ENCODE results near the gene CCDC196.
"Not testable (repeated sequence)": the region's sequence is repeated elsewhere in the genome, so short reads cannot be mapped to it uniquely, and the experiment has no call there.

Gene CCDC196

GRCh38 chr14:66508846-66509621 is 22.9 kb downstream of the CCDC196 start:
- H3K27ac ChIP-seq (ENCODE audit: low read length) = no peak overlapping the region
- H3K4me3 ChIP-seq (ENCODE audit: low read length) = peak overlapping the region; percentile 83
- H3K27me3 ChIP-seq (ENCODE audit: control insufficient read depth, insufficient read depth, low read length) = peaks cover 1% of the 10 kb centered on the region; the same call in 1 of the 2 replicates
- no peaks in the 10 kb centered on the region for H3K36me3 ChIP-seq (ENCODE audit: control insufficient read depth, insufficient read depth, low read length)
- WGBS (ENCODE audit: insufficient coverage, insufficient read length) = no CpG with 5 or more reads among the region's 57 CpGs
- no peaks in the 10 kb centered on the region for H3K4me1 ChIP-seq (ENCODE audit: control insufficient read depth, insufficient read depth, low read length)
- DNase-seq (ENCODE audit: low read depth, low spot score) = no peak
- H3K9me3 ChIP-seq (ENCODE audit: control insufficient read depth, insufficient read depth, low read length) = no peaks in the 10 kb centered on the region

GRCh38 chr14:66509874-66510273 is 23.7 kb downstream of the CCDC196 start:
- Histone ChIP-seq H3K9me3 (ENCODE audit: control insufficient read depth, insufficient read depth, low read length) (no peaks in the 10 kb centered on the region), H3K4me1 (ENCODE audit: control insufficient read depth, insufficient read depth, low read length) (no peaks in the 10 kb centered on the region), H3K27ac (ENCODE audit: low read length) (no peak overlapping the region), H3K4me3 (ENCODE audit: low read length) (no peak overlapping the region), H3K27me3 (ENCODE audit: control insufficient read depth, insufficient read depth, low read length) (peaks cover 1% of the 10 kb centered on the region; the same call in 1 of the 2 replicates), H3K36me3 (ENCODE audit: control insufficient read depth, insufficient read depth, low read length) (no peaks in the 10 kb centered on the region)
- no CpG with 5 or more reads among the region's 4 CpGs for WGBS (ENCODE audit: insufficient coverage, insufficient read length)
- no peak for DNase-seq (ENCODE audit: low read depth, low spot score)

GRCh38 chr14:66511849-66512248 is 25.7 kb downstream of the CCDC196 start:
- no peak overlapping the region for H3K27ac ChIP-seq (ENCODE audit: low read length)
- no peak for DNase-seq (ENCODE audit: low read depth, low spot score)

GRCh38 chr14:66514213-66514612 is 28.0 kb downstream of the CCDC196 start:
- H3K36me3 ChIP-seq (ENCODE audit: control insufficient read depth, insufficient read depth, low read length) = no peaks in the 10 kb centered on the region
- H3K4me3 ChIP-seq (ENCODE audit: low read length) = no peak overlapping the region
- no peaks in the 10 kb centered on the region for H3K4me1 ChIP-seq (ENCODE audit: control insufficient read depth, insufficient read depth, low read length)
- no peaks in the 10 kb centered on the region for H3K9me3 ChIP-seq (ENCODE audit: control insufficient read depth, insufficient read depth, low read length)
- WGBS (ENCODE audit: insufficient coverage, insufficient read length) = no CpG with 5 or more reads among the region's 2 CpGs
- H3K27me3 ChIP-seq (ENCODE audit: control insufficient read depth, insufficient read depth, low read length) = peaks cover 1% of the 10 kb centered on the region; the same call in 1 of the 2 replicates
- H3K27ac ChIP-seq (ENCODE audit: low read length) = no peak overlapping the region
- no peak for DNase-seq (ENCODE audit: low read depth, low spot score)

More at GRCh38 chr14:66511849-66512248, 25.7 kb downstream of the CCDC196 start:
- Histone ChIP-seq H3K9me3 (ENCODE audit: control insufficient read depth, insufficient read depth, low read length) (no peaks in the 10 kb centered on the region), H3K4me1 (ENCODE audit: control insufficient read depth, insufficient read depth, low read length) (no peaks in the 10 kb centered on the region), H3K4me3 (ENCODE audit: low read length) (no peak overlapping the region), H3K36me3 (ENCODE audit: control insufficient read depth, insufficient read depth, low read length) (no peaks in the 10 kb centered on the region), H3K27me3 (ENCODE audit: control insufficient read depth, insufficient read depth, low read length) (peaks cover 1% of the 10 kb centered on the region; the same call in 1 of the 2 replicates)
- WGBS (ENCODE audit: insufficient coverage, insufficient read length) = no CpG with 5 or more reads among the region's 1 CpG

- H3K9me3 ChIP-seq (ENCODE audit: control insufficient read depth, insufficient read depth, low read length) = no peaks in the 10 kb centered on the region
- H3K27me3 ChIP-seq (ENCODE audit: control insufficient read depth, insufficient read depth, low read length) = no peaks in the 10 kb centered on the region
- no peak overlapping the region for H3K27ac ChIP-seq (ENCODE audit: low read length)
- no peaks in the 10 kb centered on the region for H3K4me1 ChIP-seq (ENCODE audit: control insufficient read depth, insufficient read depth, low read length)
- H3K36me3 ChIP-seq (ENCODE audit: control insufficient read depth, insufficient read depth, low read length) = no peaks in the 10 kb centered on the region
- no peak overlapping the region for H3K4me3 ChIP-seq (ENCODE audit: low read length)
- no peak for DNase-seq (ENCODE audit: low read depth, low spot score)
- WGBS (ENCODE audit: insufficient coverage, insufficient read length) = no CpG with 5 or more reads among the region's 9 CpGs
These were observed 44.4 kb downstream of the CCDC196 start for GRCh38 chr14:66530526-66530925.

- WGBS (ENCODE audit: insufficient coverage, insufficient read length) = no CpG with 5 or more reads among the region's 3 CpGs
- Histone ChIP-seq H3K27me3 (ENCODE audit: control insufficient read depth, insufficient read depth, low read length) (no peaks in the 10 kb centered on the region), H3K9me3 (ENCODE audit: control insufficient read depth, insufficient read depth, low read length) (no peaks in the 10 kb centered on the region), H3K27ac (ENCODE audit: low read length) (no peak overlapping the region), H3K4me3 (ENCODE audit: low read length) (no peak overlapping the region), H3K4me1 (ENCODE audit: control insufficient read depth, insufficient read depth, low read length) (no peaks in the 10 kb centered on the region), H3K36me3 (ENCODE audit: control insufficient read depth, insufficient read depth, low read length) (no peaks in the 10 kb centered on the region)
- DNase-seq (ENCODE audit: low read depth, low spot score) = no peak
These were observed 52.9 kb downstream of the CCDC196 start for GRCh38 chr14:66539034-66539433.

GRCh38 chr14:66540038-66540437 is 53.9 kb downstream of the CCDC196 start:
- H3K27me3 ChIP-seq (ENCODE audit: control insufficient read depth, insufficient read depth, low read length) = no peaks in the 10 kb centered on the region
- H3K4me3 ChIP-seq (ENCODE audit: low read length) = no peak overlapping the region
- WGBS (ENCODE audit: insufficient coverage, insufficient read length) = no CpG with 5 or more reads among the region's 1 CpG
- H3K27ac ChIP-seq (ENCODE audit: low read length) = no peak overlapping the region
- no peaks in the 10 kb centered on the region for H3K36me3 ChIP-seq (ENCODE audit: control insufficient read depth, insufficient read depth, low read length)
- DNase-seq (ENCODE audit: low read depth, low spot score) = no peak
- H3K9me3 ChIP-seq (ENCODE audit: control insufficient read depth, insufficient read depth, low read length) = no peaks in the 10 kb centered on the region
- no peaks in the 10 kb centered on the region for H3K4me1 ChIP-seq (ENCODE audit: control insufficient read depth, insufficient read depth, low read length)

GRCh38 chr14:66541627-66542026 is 55.5 kb downstream of the CCDC196 start:
- Histone ChIP-seq H3K27ac (ENCODE audit: low read length) (no peak overlapping the region), H3K9me3 (ENCODE audit: control insufficient read depth, insufficient read depth, low read length) (no peaks in the 10 kb centered on the region), H3K4me3 (ENCODE audit: low read length) (no peak overlapping the region), H3K4me1 (ENCODE audit: control insufficient read depth, insufficient read depth, low read length) (no peaks in the 10 kb centered on the region), H3K27me3 (ENCODE audit: control insufficient read depth, insufficient read depth, low read length) (no peaks in the 10 kb centered on the region), H3K36me3 (ENCODE audit: control insufficient read depth, insufficient read depth, low read length) (no peaks in the 10 kb centered on the region)
- WGBS (ENCODE audit: insufficient coverage, insufficient read length) = no CpG with 5 or more reads among the region's 3 CpGs
- DNase-seq (ENCODE audit: low read depth, low spot score) = no peak

- H3K9me3 ChIP-seq (ENCODE audit: control insufficient read depth, insufficient read depth, low read length) = no peaks in the 10 kb centered on the region
- H3K4me1 ChIP-seq (ENCODE audit: control insufficient read depth, insufficient read depth, low read length) = no peaks in the 10 kb centered on the region
- DNase-seq (ENCODE audit: low read depth, low spot score) = no peak
- no peak overlapping the region for H3K27ac ChIP-seq (ENCODE audit: low read length)
- no peaks in the 10 kb centered on the region for H3K36me3 ChIP-seq (ENCODE audit: control insufficient read depth, insufficient read depth, low read length)
- H3K4me3 ChIP-seq (ENCODE audit: low read length) = no peak overlapping the region
- 100% methylated on average over 1 of the region's 2 CpGs for WGBS (ENCODE audit: insufficient coverage, insufficient read length)
- no peaks in the 10 kb centered on the region for H3K27me3 ChIP-seq (ENCODE audit: control insufficient read depth, insufficient read depth, low read length)
These were observed 57.8 kb downstream of the CCDC196 start for GRCh38 chr14:66543996-66544395.

- H3K9me3 ChIP-seq (ENCODE audit: control insufficient read depth, insufficient read depth, low read length); DNase-seq (ENCODE audit: low read depth, low spot score); H3K4me1 ChIP-seq (ENCODE audit: control insufficient read depth, insufficient read depth, low read length); H3K36me3 ChIP-seq (ENCODE audit: control insufficient read depth, insufficient read depth, low read length); H3K4me3 ChIP-seq (ENCODE audit: low read length); H3K27ac ChIP-seq (ENCODE audit: low read length); H3K27me3 ChIP-seq (ENCODE audit: control insufficient read depth, insufficient read depth, low read length): not testable (repeated sequence)
- no CpG with 5 or more reads among the region's 32 CpGs for WGBS (ENCODE audit: insufficient coverage, insufficient read length)
These were observed 59.0 kb downstream of the CCDC196 start for GRCh38 chr14:66545191-66545590.

GRCh38 chr14:66545751-66546150 is 59.6 kb downstream of the CCDC196 start:
- not testable (repeated sequence) for H3K4me1 ChIP-seq (ENCODE audit: control insufficient read depth, insufficient read depth, low read length); DNase-seq (ENCODE audit: low read depth, low spot score); H3K27ac ChIP-seq (ENCODE audit: low read length); H3K27me3 ChIP-seq (ENCODE audit: control insufficient read depth, insufficient read depth, low read length); H3K4me3 ChIP-seq (ENCODE audit: low read length); H3K9me3 ChIP-seq (ENCODE audit: control insufficient read depth, insufficient read depth, low read length); H3K36me3 ChIP-seq (ENCODE audit: control insufficient read depth, insufficient read depth, low read length)
- WGBS (ENCODE audit: insufficient coverage, insufficient read length) = no CpG with 5 or more reads among the region's 32 CpGs
